Endothelial cell of umbilical vein (primary cell): ENCODE data around the gene USH2A.

ENCODE experiments used
- EZH2 ChIP-seq: IDR thresholded peaks from 2 replicates; pipeline ENCODE4 v1.6.1; 2012; ENCODE audit warnings: borderline replicate concordance, low read depth, mild to moderate bottlenecking, moderate library complexity, low read length, inconsistent platforms; ENCODE audit not compliant: severe bottlenecking
- MAX ChIP-seq: IDR thresholded peaks from 2 replicates; pipeline ENCODE4 v1.6.1; 2011; ENCODE audit not compliant: insufficient read depth, insufficient read length
- MYC ChIP-seq: IDR thresholded peaks from one replicate; pipeline ENCODE4 v1.6.1; 2011; ENCODE audit warnings: mild to moderate bottlenecking, low read depth, low read length
- POLR2A ChIP-seq: IDR thresholded peaks from 2 replicates; pipeline ENCODE4 v1.6.1; 2012; ENCODE audit warnings: low read depth, mild to moderate bottlenecking, control low read depth, low read length
- POLR2AphosphoS5 ChIP-seq: IDR thresholded peaks from 2 replicates; pipeline ENCODE4 v1.6.1; 2012; ENCODE audit warnings: low read depth, mild to moderate bottlenecking, control low read depth, low read length, moderate library complexity; ENCODE audit not compliant: insufficient read depth
- TF ChIP-seq, protein P1 (sequence below), 2 donors: IDR thresholded peaks; 1 replicate in 1 of 2; 2 replicates in 1 of 2; pipeline ENCODE4 v1.5.1; 2011; ENCODE audit warnings: low read length in 2 of 2, mild to moderate bottlenecking in 2 of 2, moderate library complexity in 2 of 2, control low read depth in 1 of 2, inconsistent platforms in 1 of 2, low read depth in 1 of 2; ENCODE audit not compliant: insufficient read depth in 1 of 2; ENCODE audit errors: extremely low read depth in 1 of 2

DNA sequence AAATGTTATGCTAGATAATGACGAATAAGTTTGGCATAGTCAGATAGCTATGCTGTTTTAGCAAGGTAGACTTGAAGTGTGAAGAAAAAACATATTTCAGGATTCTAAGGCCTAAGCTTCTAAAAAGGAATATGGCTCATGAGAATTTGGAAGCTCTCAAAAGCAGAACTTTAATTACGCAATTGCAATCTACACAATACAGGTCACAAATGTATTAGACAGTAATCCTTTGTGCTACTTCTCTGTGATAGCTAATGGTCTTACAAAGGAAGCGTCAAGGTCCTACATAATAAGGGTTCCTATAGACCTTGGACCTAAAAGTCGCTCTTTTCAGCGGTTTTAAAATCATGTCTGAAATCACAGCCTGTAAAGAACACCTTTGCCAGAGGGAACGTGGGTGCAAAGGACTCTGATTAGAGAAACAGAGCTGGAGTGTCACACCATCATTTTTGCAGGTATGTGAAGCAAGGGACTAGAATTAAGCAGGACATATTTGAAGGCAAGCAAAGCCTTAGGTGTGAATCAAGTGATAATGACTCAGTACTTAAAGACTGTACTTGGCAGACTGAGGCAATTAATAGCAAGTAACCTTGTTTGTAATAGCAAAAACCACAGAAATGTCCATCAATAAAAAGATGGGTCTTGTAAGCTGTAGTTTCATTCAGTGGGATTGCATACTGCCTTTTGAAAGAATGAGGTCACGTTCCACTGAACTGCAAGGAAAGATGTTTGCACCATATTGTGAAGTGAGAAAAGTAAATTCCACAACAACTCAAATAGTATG, 436.0 kb downstream of the USH2A start:
- TF ChIP-seq EZH2 (no peak), POLR2A (no peak), MAX (no peak), MYC (no peak), POLR2AphosphoS5 (no peak)
- TF ChIP-seq, protein P1, sequence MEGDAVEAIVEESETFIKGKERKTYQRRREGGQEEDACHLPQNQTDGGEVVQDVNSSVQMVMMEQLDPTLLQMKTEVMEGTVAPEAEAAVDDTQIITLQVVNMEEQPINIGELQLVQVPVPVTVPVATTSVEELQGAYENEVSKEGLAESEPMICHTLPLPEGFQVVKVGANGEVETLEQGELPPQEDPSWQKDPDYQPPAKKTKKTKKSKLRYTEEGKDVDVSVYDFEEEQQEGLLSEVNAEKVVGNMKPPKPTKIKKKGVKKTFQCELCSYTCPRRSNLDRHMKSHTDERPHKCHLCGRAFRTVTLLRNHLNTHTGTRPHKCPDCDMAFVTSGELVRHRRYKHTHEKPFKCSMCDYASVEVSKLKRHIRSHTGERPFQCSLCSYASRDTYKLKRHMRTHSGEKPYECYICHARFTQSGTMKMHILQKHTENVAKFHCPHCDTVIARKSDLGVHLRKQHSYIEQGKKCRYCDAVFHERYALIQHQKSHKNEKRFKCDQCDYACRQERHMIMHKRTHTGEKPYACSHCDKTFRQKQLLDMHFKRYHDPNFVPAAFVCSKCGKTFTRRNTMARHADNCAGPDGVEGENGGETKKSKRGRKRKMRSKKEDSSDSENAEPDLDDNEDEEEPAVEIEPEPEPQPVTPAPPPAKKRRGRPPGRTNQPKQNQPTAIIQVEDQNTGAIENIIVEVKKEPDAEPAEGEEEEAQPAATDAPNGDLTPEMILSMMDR (IDR thresholded peaks at IDR 0.05; ENCODE audit: extremely low read depth in 1 of 2, insufficient read depth in 1 of 2, low read depth in 1 of 2, low read length in 2 of 2), result no peak
